ENCODE measurements around the gene NGF.
"Not testable (repeated sequence)": the region's sequence is repeated elsewhere in the genome, so short reads cannot be mapped to it uniquely, and the experiment has no call there.

The NGF gene

GRCh38 chr1:115337633-115338456 lies at the start of gene NGF:
Gene NGF (minus strand): TSS chr1:115338249. CDS start chr1:115286795, 51,454 bp downstream.
- DNase-seq (ENCODE audit: low read depth) = peak; percentile 74

GRCh38 chr1:115383455-115383854 lies 45.4 kb upstream of the NGF start:
- DNase-seq (ENCODE audit: low read depth) = not testable (repeated sequence)

GRCh38 chr1:115379943-115380342 lies 41.9 kb upstream of the NGF start:
- no peak for DNase-seq (ENCODE audit: low read depth)

DNA sequence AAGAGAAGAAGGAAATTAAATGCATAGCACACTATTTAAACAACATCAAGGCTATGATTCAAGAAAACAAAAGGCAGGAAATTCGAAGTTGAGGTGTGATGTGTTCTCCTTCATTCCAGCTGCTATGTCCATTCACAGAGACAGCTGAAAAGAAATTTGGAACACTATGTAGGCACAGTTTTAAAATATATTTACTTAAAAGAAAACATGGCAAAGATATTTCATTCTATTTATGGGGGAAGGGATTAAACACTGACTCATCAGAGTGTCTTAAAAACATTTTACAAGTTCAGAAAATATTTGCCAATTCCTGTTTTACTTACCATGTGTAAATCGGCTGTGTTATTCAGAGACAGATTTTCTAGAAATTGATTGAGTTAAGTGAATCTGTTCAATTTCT lies 39.4 kb upstream of the NGF start:
- DNase-seq (ENCODE audit: low read depth) = peak; percentile 61

DNA sequence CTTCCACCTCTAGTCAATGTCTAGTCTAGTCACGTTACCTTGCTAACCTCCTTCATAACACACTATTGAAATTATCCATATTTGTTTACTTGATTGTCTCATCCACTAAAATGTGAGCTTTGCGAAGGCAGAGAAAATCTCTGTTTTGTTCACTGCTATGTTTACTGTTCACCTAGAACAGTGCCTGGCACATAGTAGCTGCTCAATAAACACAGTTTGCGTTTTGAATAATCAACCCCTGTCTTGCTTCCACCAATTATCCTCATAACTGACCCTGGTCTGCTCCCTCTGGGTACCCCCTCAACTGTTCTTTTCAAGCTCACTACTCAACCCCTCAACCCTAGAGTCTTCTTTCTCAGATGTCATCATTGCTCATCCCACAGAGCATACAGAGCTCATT lies 36.5 kb upstream of the NGF start:
- DNase-seq (ENCODE audit: low read depth) = no peak

DNA sequence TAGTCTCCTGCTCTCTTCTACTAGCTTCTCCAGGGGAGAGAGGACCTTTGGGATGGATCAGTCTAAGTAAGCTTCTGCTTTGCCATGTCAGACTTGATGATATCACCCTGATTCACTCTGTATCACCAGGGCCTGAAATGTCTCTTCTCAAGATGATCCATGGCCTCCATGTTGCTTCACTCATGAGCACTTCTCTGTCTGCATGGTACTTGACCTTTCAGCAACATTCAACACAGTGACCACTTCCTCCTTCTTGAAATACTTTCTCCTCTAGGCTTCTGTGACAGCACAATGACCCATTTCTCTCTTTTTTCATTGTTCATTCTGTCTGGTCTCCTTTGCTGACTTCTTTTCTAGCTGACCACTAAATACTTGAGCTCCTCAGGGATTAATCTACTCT lies 35.3 kb upstream of the NGF start:
- DNase-seq (ENCODE audit: low read depth) = peak; percentile 87

DNA sequence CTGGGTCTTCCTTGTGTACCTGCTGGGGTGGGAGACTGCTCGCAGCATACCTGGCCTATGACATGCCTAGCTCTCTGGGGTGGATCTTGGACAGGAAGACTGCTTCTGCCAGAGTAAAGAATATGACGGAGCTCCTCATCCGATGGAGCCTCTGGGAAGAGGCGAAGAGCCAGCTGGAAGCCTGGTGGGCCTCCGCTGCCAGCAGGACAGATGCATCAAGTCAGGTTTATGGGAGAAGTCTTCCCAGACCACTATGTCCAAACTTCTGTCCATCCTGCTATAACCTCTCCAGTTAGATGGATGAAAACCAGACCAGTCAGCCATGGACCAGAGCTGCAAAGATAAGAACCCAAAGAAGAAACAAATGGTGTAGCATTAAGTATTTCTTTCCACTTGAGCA lies 27.7 kb upstream of the NGF start:
- DNase-seq (ENCODE audit: low read depth) = no peak

GRCh38 chr1:115364780-115365155 lies 26.7 kb upstream of the NGF start:
- no peak for DNase-seq (ENCODE audit: low read depth)

DNA sequence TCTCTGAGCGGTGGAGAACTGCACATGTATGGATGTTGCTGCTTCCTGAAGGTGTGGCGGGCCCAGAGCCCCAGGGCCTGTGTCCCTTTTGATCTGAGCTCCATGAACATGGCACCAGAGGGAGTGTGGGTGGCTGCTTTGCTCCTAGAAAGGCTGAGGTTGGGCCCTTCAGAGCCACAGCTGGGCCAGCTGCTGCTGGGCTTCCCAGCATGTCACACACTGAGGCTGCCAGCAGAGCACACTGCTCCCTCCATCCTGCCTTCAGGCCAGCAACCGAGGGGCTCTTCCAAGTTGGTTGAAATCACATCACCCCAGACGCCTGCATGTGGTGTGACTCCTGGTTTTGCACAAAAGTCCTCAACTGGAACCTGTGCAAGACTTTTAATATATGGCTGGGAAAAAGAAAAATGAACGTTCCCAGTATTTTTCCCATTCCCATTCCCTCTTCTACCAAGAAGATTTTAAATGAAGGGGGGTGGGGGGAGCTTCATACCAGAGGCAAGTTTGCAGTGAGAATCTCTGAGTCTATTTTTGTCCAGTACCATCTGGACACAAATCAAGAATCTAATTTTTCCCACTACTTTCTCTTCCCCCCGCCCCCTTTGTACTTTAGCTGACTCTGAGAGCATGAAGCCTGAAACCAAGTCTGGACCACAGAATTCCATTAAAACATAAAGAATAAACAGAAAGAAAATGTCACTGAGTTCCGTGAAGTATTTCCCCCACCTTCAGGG lies 26.2 kb upstream of the NGF start:
- peak; percentile 49 for DNase-seq (ENCODE audit: low read depth)

DNA sequence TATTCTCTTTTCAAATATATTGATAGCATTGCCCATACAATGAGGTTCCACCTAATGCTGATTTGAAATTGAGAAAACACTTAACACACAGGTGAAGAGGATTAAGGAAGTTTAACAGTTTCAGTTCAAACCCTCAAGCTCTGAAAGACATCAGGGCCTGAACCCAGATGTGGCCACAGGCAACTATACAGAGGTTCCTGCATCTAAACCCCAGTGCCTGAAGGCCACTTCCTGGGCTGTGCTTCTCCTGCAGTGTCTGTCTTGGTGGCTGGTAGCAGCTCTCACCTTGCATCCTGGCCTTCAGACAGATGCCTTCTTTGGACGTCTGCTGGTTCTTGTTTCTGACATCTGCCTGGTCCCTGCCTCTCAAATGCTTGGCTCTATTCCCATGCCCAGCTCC lies 25.1 kb upstream of the NGF start:
- no peak for DNase-seq (ENCODE audit: low read depth)

- DNase-seq (ENCODE audit: low read depth) = not testable (repeated sequence)
These were observed 22.6 kb upstream of the NGF start for GRCh38 chr1:115360505-115361129.

GRCh38 chr1:115359787-115360452 lies 21.9 kb upstream of the NGF start:
- DNase-seq (ENCODE audit: low read depth) = not testable (repeated sequence)

GRCh38 chr1:115356356-115356755 lies 18.3 kb upstream of the NGF start:
- no peak for DNase-seq (ENCODE audit: low read depth)

GRCh38 chr1:115355069-115355468 lies 17.0 kb upstream of the NGF start:
- no peak for DNase-seq (ENCODE audit: low read depth)

DNA sequence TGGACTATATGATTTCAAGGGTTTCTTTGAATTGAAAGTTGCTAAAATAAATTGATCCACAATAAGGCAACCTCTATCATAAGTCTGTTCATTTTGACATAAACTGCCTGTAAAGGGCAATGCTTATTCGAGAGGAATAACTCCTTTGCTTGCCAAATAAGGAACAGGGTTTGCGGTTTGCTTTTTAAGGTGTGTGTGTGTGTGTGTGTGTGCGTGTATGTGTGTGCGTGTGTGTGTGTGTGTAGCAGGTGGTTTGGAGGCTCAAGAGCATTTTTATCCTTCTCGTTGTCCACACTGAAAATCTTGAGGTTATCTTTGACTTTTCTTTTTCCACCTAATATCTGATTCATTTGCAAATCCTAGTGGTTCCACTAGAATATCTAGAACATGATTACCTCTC lies 13.1 kb upstream of the NGF start:
- no peak for DNase-seq (ENCODE audit: low read depth)

DNA sequence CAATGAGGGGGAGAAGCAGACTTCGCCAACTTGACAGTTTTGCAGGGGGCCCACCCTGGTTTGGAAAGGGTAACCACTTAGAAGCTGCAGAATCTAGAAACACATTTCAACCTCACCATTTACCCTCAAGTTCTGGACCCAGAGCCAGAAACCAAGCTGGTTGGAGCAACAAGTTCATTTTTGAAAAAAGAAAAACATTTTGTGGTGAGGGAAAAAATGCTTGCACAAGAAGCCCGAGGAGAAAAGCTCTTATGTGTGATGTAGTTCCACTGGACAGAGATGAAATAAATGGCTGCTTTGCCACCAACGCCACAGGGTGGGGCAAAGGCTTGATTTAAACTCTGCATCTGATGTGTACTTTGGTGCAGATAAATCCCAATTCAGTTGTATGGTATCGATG lies 10.6 kb upstream of the NGF start:
- no peak for DNase-seq (ENCODE audit: low read depth)

- DNase-seq (ENCODE audit: low read depth) = no peak
These were observed 9.2 kb upstream of the NGF start for GRCh38 chr1:115347282-115347681.

GRCh38 chr1:115343200-115343737 lies 5.2 kb upstream of the NGF start:
- DNase-seq (ENCODE audit: low read depth) = no peak

DNA sequence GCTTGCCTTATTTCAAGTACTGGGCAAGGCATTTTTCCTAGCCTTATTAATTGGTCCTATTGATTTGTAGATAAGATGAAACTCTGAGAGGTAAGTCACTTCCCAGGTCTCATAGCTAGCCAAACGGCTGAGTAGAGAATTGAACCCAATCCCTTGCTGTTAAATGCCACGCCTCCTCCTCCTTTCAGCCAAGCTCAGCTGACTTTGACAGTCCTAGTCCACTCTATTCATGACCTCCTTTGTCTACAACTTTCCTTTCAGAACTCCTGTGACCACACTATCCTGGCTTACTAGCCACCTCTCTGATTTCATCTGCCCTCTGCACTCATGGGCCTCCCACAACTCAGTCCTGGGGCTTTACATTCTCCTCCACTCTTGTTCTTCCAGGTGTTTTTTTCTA lies 3.9 kb upstream of the NGF start:
- DNase-seq (ENCODE audit: low read depth) = no peak

DNA sequence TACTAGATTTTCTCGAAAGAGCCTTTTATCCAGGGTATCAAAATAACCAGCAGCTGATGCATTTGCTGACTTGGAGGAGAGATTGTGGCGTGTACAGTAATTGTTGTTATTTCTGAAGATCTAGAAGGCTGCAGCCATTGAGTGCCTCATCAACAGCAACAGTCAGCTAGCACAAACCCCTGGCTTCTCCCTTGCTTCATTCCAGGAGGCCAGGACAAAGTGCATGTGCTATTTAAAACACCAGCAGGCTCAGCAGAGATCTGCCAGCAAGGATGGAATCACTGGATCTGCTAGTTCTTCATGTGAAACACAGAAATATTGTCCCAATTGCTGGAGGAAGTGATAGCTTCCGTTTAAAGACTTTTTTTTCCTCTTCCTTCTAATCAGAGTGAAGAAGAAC lies 2.8 kb upstream of the NGF start:
- DNase-seq (ENCODE audit: low read depth) = no peak

GRCh38 chr1:115338457-115338820 lies 390 bp upstream of the NGF start:
- DNase-seq (ENCODE audit: low read depth) = no peak

- DNase-seq (ENCODE audit: low read depth) = no peak
These were observed 795 bp downstream of the NGF start for GRCh38 chr1:115337276-115337632.
